GM21529 (cell line): ENCODE measurements around the gene QSOX1.

Source experiments
- ATAC-seq: cut with Tn5 transposase; IDR thresholded peaks from one replicate; pipeline ENCODE4 v1.9.1; 2021; ENCODE audit not compliant: unreplicated experiment

Gene QSOX1

GRCh38 chr1:180211156-180211859, 56.6 kb downstream of the QSOX1 start:
- no peak for ATAC-seq

- no peak for ATAC-seq
These were observed 57.2 kb downstream of the QSOX1 start for GRCh38 chr1:180211860-180212229.

- no peak for ATAC-seq
These were observed 58.9 kb downstream of the QSOX1 start for GRCh38 chr1:180213401-180214170.

- ATAC-seq = no peak
These were observed 61.4 kb downstream of the QSOX1 start for GRCh38 chr1:180215856-180216625.

- ATAC-seq = no peak
These were observed 62.3 kb downstream of the QSOX1 start for GRCh38 chr1:180217006-180217405.

GRCh38 chr1:180218806-180219765, 64.4 kb downstream of the QSOX1 start:
- ATAC-seq = no peak

GRCh38 chr1:180219776-180220175, 65.1 kb downstream of the QSOX1 start:
- no peak for ATAC-seq

- ATAC-seq = no peak
These were observed 66.8 kb downstream of the QSOX1 start for GRCh38 chr1:180221462-180221861.

GRCh38 chr1:180224902-180225301, 70.2 kb downstream of the QSOX1 start:
- no peak for ATAC-seq

GRCh38 chr1:180225403-180225802, 70.7 kb downstream of the QSOX1 start:
- no peak for ATAC-seq

GRCh38 chr1:180227861-180228647, 73.4 kb downstream of the QSOX1 start:
- no peak for ATAC-seq

- no peak for ATAC-seq
These were observed 74.2 kb downstream of the QSOX1 start for GRCh38 chr1:180228648-180229482.

GRCh38 chr1:180229483-180230415, 75.1 kb downstream of the QSOX1 start, which contains the start of gene LHX4:
Gene LHX4 (plus strand): TSS chr1:180230264. CDS start chr1:180230530, 266 bp downstream.
- ATAC-seq = no peak

GRCh38 chr1:180230416-180230790, 75.7 kb downstream of the QSOX1 start:
- ATAC-seq = no peak

- ATAC-seq = no peak
These were observed 76.3 kb downstream of the QSOX1 start for GRCh38 chr1:180230791-180231505.

GRCh38 chr1:180231506-180231921, 76.8 kb downstream of the QSOX1 start:
- ATAC-seq = no peak

- ATAC-seq = no peak
These were observed 77.3 kb downstream of the QSOX1 start for GRCh38 chr1:180231936-180232335.
